Stimulated activated CD4-positive, alpha-beta T cell treated with anti-CD3 and anti-CD28 coated beads, TNF-alpha, amount 100 ng/mL, for 4 hours (primary cell): Measurements from ENCODE around the gene OLFM4.
"Not testable (repeated sequence)": the region's sequence is repeated elsewhere in the genome, so short reads cannot be mapped to it uniquely, and the experiment has no call there.

Experiments
- DNase-seq, 3 experiments: peaks; one replicate each; pipeline ENCODE4 v3.0.0-alpha.2; 2020; ENCODE audit warnings: low read depth in 3 of 3

The OLFM4 gene, protein sequence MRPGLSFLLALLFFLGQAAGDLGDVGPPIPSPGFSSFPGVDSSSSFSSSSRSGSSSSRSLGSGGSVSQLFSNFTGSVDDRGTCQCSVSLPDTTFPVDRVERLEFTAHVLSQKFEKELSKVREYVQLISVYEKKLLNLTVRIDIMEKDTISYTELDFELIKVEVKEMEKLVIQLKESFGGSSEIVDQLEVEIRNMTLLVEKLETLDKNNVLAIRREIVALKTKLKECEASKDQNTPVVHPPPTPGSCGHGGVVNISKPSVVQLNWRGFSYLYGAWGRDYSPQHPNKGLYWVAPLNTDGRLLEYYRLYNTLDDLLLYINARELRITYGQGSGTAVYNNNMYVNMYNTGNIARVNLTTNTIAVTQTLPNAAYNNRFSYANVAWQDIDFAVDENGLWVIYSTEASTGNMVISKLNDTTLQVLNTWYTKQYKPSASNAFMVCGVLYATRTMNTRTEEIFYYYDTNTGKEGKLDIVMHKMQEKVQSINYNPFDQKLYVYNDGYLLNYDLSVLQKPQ

DNA sequence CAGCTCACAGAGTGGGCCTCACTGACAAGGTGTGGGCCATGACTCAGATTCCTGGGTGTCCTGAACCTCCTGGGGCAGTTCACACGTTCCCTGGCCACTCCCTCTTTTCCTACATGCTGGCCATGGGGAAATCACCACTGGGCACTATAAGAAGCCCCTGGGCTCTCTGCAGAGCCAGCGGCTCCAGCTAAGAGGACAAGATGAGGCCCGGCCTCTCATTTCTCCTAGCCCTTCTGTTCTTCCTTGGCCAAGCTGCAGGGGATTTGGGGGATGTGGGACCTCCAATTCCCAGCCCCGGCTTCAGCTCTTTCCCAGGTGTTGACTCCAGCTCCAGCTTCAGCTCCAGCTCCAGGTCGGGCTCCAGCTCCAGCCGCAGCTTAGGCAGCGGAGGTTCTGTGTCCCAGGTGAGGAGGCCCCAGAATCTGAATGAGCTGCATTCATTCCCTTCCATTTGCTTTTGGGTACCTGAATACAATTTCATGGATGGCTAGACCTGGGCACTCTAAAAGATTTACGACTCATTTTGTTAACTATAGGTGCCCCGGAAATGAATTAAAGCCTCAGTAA, at the start of gene OLFM4:
TSS of gene OLFM4 (plus strand) at position 177 of the 567 bp plus-strand sequence. CDS start at position 201, 24 bp downstream.
- no peak for DNase-seq

- DNase-seq = no peak
These were observed 49.6 kb upstream of the OLFM4 start for GRCh38 chr13:52978989-52979388.

DNA sequence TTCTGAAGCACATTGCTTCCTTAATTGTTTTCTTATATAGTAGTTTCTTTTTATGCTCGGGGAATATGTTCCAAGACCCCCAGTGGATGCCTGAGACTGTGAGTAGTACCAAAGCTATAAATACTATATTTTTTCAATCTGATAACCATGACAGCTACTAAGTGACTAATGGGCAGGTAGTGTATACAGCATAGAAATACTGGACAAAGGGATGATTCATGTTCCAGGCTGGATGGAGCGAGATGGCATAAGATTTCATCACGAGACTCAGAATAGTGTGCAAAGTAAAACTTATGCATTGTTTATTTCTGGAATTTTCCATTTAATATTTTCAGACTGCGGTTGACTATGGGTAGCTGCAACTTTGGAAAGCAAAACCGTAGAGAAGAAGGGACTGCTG, 47.9 kb upstream of the OLFM4 start:
- no peak for DNase-seq

DNA sequence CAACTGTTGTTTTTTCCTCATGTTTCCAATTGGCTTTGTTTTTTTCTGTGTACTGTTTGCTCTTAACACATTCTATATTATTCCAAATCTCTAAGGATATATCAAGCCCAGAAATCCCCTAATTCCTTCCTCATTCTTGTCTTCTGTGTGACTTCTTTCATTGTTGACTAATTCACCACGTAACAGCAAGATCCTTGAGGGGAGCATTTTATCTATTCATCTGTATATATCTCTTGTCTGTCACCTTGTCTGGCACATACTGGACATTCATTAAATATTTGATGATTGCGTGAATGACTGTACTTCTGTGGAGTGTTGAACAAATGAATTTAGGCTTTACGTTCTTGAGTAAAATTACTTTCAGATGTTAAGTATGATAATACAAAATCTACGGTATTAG, 44.8 kb upstream of the OLFM4 start:
- no peak for DNase-seq

GRCh38 chr13:52984881-52985363, 43.7 kb upstream of the OLFM4 start:
- DNase-seq = no peak

DNA sequence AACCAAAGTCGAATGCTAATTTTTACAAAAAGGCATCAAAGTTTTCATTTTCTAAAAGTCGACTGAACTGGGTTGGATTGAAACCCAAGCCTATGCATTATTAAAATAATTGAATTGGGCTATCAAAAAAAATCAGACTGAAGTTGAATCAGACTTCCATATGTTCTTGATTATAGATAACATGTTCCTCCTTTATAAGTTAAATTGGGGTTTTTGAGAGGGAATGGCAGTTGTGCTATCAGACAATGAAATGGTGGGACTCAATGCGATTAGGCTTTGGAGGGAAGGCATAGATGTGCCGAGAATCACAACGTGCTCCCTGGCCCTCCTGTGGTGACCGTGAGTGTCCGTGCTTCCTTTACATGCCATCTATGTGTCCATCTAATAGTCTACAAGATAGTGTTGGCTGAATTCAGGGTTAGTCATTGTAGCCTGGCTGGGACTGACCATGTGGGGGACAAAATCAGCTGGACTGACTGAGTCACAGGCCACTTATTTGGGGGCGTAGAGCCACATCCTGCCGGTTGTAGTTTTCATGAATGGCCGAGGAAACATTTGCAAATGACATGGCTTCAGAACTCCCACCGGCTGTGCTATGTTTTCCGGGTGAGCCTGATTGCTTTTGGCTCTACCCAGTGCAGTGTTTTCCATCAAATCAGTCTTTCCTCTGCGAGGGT, 37.1 kb upstream of the OLFM4 start:
- DNase-seq = no peak

DNA sequence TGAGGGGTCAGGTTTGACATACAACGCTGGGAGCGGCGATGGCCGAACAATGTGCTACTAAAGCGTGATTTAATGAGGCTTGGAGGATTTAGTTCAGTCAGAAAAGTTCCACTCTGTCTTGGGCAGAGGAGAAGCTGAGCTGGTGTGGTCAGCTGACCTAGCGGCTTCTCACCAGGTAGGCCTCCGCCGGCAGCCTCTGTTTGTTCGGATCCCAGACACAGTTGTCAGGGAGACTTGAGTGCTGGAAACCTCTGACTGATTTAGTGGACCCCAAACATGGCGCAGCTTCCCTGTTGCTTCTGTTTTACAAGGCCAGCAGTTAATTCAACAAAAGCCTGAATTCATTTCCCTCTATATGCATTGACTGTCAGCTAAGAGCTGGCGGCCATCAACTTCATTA, 36.5 kb upstream of the OLFM4 start:
- DNase-seq = no peak

GRCh38 chr13:52994051-52994450, 34.6 kb upstream of the OLFM4 start:
- DNase-seq = no peak

- no peak for DNase-seq
These were observed 33.7 kb upstream of the OLFM4 start for GRCh38 chr13:52994865-52995264.

DNA sequence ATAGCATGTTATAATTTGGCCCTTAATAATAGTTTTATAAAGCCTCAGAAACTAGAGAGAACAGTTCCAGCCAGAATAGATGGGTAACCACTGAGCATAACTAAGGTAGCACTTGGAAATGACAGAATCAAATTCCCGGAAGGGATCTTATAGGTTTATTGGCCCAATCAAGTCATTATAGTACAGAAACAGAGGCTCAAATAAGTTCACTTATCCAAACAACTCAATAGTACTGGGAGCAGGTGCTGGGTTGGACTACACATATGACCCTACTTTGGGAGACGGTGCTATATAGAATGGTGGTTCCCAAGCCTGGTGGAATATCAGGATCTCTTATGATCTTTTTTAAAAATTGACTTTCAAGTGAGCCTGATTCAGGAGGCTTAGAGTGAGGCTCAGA, 32.7 kb upstream of the OLFM4 start:
- DNase-seq = no peak

DNA sequence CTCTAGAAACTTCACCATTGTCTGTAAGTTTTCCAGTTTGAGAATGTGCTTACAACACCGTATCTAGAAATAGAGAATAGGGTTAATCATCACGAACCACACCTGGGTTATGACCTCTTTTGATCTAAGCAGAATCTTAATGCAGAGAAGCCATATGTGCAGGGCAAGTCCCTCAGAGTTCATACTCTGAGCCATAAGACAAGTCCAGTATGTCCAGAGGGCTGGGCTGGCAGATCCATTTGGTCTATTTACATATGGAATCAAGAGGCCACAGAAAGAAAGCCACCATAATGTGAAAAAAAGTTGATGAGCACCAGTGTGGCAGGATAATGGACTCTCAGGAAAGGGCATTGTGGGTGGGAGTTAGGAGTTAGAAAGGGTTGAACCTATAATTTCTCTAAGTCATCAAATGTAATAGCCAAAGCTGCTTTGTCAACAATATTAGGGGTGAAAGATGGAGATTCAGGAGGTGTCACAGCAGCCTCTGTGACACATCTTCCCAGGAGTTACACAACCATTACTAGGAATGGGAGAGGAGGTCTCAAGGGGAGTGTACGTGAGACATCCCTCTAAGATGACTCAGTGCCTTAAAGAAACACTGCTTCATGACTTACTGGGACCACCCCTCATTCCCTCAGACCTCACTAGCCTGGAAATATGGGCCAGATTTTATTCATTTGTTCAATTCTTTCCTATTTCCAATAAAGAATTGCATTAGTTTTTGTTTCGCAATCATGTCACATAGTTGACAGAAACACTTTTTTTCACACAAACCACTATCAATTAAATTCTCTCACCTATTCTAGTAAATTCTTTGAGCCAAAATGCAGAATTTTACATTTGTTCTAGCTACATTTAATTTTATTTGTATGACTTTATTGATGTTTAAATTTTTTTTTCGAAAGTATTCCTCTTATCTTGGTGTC, 30.4 kb upstream of the OLFM4 start:
- no peak for DNase-seq

DNA sequence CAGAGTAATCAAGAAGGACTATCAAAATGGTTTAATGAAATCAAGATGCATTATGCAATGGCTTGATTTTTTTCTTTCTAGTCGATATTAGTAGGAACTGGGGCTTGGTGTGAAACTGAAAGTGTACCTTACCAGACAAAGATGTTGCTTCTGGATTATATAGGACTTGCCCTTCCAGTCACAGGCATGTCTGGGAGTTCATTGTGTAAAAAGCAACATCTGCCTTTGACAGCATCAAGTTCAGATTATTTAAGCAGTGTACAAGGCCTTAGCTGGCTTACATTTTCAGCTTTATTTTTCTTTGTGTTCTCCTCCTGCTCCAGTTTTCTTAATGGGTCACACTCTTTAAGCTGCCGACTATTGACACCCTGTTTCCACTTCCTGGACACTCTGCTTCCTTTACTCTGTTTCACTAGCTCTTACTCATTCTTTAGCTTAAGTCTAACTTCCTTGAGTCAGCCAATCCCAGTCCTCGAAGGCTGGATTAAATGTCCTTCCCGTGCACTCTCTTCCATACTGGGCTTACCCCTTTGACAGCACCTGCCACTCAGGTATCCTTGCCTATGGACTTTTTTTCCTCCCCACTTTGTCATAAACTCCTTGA, 29.4 kb upstream of the OLFM4 start:
- no peak for DNase-seq

- DNase-seq = no peak
These were observed 27.0 kb upstream of the OLFM4 start for GRCh38 chr13:53001444-53002225.

DNA sequence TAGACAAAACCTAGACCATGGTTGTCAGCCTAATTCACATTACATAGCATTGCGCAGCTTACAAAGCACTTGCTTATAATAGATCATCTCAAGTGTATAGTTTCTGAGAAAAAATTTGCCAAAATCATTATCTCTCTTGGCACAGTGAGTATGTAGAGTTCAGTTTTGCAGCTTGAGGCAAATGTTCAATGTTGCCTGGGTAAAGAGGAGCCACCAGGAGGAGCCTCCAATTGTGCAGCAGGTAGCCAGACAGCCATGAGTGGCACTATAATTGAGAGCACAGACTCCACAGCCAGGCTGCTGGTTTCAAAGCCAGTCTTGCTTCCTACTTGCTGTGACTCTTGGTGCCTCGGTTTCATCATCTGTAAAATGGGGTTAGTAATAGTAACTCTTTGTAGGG, 24.0 kb upstream of the OLFM4 start:
- DNase-seq = no peak

DNA sequence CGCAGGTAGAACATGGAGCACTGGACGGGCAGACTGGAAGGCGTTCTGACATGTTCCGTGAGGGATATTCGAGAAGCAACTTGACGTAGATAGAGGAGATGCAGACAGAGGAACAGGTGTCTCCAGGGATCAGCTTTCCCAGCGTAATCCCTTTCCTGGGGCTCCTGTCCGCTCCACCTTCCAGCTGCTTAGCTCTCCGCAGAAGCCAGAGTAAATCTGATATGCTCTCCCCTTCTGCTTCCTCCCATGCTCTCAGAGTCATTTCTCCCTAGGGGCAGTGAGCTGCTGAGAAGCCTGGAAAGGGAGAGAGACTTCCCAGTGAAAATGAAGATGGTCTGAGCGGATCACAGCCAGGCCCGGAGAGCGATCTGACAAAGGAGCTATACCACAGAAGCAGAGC, 23.0 kb upstream of the OLFM4 start:
- no peak for DNase-seq

GRCh38 chr13:53007872-53008271, 20.7 kb upstream of the OLFM4 start:
- DNase-seq = no peak

DNA sequence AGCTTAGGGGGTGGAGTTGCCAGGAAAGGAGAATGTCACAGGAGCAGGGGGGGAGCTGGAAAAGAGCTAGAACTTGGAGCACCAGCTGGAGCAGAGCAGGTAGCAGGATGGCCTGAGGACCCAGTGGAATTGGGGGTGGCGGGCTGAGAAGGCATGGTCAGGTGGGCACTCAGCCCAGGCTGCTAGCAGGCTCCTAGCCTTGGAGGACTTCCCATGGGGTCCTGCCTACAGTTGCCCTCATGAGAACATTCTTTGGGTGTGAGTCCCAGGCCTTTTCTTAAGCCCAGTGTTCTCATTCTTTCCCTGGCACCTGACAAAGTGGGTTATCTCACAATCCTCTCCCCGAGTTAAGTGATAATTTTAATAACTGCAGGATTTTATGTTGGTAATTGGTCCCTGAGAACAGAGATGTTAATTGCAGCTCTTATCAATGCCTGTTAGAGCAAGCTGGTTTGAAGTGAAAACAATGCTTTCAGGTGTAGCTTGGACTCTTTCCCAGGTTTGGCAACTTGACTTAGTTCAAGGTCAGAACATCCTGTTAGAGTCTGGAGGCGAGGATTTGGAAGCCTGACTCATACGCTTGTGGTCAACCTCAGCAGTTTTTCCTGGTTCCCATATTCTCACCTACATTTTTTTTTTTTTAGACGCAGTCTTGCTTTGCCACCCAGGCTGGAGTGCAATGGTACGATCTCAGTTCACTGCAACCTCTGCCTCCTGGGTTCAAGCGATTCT, 18.1 kb upstream of the OLFM4 start:
- no peak for DNase-seq

DNA sequence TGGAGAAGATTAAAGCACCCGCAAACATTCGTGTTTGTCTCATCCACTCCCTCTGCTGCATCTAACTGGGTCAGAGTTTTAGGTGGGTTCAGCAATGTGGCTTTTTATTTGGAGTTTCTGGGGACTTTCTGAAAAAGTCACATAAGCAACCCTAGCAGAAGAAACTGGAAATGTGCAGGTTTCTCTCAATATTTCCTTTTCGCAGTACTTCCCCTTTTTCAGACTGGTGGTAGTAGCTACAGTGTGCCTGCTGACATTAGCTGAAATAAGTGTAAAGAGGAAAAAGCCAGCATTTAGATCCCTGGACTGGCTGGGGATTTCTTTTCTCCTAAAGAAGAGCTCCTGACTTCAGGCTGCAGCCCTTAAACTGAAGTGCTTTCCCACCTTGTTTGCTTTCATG, 15.9 kb upstream of the OLFM4 start:
- no peak for DNase-seq

GRCh38 chr13:53013113-53013512, 15.5 kb upstream of the OLFM4 start:
- no peak for DNase-seq

- not testable (repeated sequence) for DNase-seq
These were observed 14.6 kb upstream of the OLFM4 start for GRCh38 chr13:53014018-53014417.
